SK-N-SH treated with all-trans-retinoic acid at 6 μM for 48 hours (cell line): ENCODE data around the gene ATRX.
"Not testable (repeated sequence)": the region's sequence is repeated elsewhere in the genome, so short reads cannot be mapped to it uniquely, and the experiment has no call there.

ENCODE experiments used
- ATAC-seq: fragments of 200-7000 bp; cut with Tn5 transposase; 3 replicates; pipeline ENCODE4 v1.9.1; 2020; ENCODE audit warnings: mild to moderate bottlenecking, moderate library complexity
- ARNTL ChIP-seq: fragments of 450-650 bp; formaldehyde crosslinking; IDR thresholded peaks from 2 replicates; pipeline ENCODE4 v1.5.0; 2020; ENCODE audit warnings: low read depth, mild to moderate bottlenecking, moderate library complexity, borderline replicate concordance
- BACH2 ChIP-seq: fragments of 250-450 bp; sonication (Bioruptor Pico); IDR thresholded peaks from 2 replicates; pipeline ENCODE4 v1.9.0; 2021; ENCODE audit warnings: mild to moderate bottlenecking, borderline replicate concordance
- CSRNP3 ChIP-seq: fragments of 250-450 bp; sonication (Bioruptor Pico); IDR thresholded peaks from 2 replicates; pipeline ENCODE4 v1.5.1; 2021; ENCODE audit warnings: mild to moderate bottlenecking, moderate library complexity
- ESRRG ChIP-seq: fragments of 250-450 bp; sonication (Bioruptor Pico); IDR thresholded peaks from 2 replicates; pipeline ENCODE4 v1.6.1; 2021; ENCODE audit warnings: mild to moderate bottlenecking
- GLIS3 ChIP-seq: fragments of 250-450 bp; sonication (Bioruptor Pico); IDR thresholded peaks from 2 replicates; pipeline ENCODE4 v1.5.0; 2020; ENCODE audit warnings: mild to moderate bottlenecking, moderate library complexity
- PATZ1 ChIP-seq: fragments of 250-450 bp; sonication (Bioruptor Pico); IDR thresholded peaks from 2 replicates; pipeline ENCODE4 v1.8.0; 2020; ENCODE audit warnings: mild to moderate bottlenecking, moderate library complexity, borderline replicate concordance
- POU6F1 ChIP-seq: fragments of 250-450 bp; sonication (Bioruptor Pico); IDR thresholded peaks from 2 replicates; pipeline ENCODE4 v1.8.0; 2021; ENCODE audit warnings: low read depth, mild to moderate bottlenecking, moderate library complexity, borderline replicate concordance
- PPARA ChIP-seq: fragments of 250-450 bp; sonication (Bioruptor Pico); IDR thresholded peaks from 2 replicates; pipeline ENCODE4 v1.5.0; 2020; ENCODE audit warnings: mild to moderate bottlenecking, borderline replicate concordance
- RARB ChIP-seq: fragments of 250-450 bp; sonication (Bioruptor Pico); IDR thresholded peaks from 2 replicates; pipeline ENCODE4 v1.8.0; 2021; ENCODE audit warnings: mild to moderate bottlenecking, moderate library complexity
- SNAI2 ChIP-seq: fragments of 250-450 bp; sonication (Bioruptor Pico); IDR thresholded peaks from 2 replicates; pipeline ENCODE4 v1.5.0; 2020; ENCODE audit warnings: mild to moderate bottlenecking, moderate library complexity
- TCF4 ChIP-seq: fragments of 250-450 bp; sonication (Bioruptor Pico); IDR thresholded peaks from 2 replicates; pipeline ENCODE4 v1.8.0; 2021; ENCODE audit warnings: mild to moderate bottlenecking, moderate library complexity, borderline replicate concordance
- TOX ChIP-seq: fragments of 250-450 bp; sonication (Bioruptor Pico); IDR thresholded peaks from 2 replicates; pipeline ENCODE4 v1.8.0; 2021; ENCODE audit warnings: mild to moderate bottlenecking, moderate library complexity, borderline replicate concordance
- ZC3H10 ChIP-seq: fragments of 250-450 bp; sonication (Bioruptor Pico); IDR thresholded peaks from 2 replicates; pipeline ENCODE4 v1.5.1; 2021; ENCODE audit warnings: mild to moderate bottlenecking, moderate library complexity
- ZFP3 ChIP-seq: fragments of 250-450 bp; sonication (Bioruptor Pico); IDR thresholded peaks from 2 replicates; pipeline ENCODE4 v1.5.0; 2020; ENCODE audit warnings: mild to moderate bottlenecking, moderate library complexity
- ZFP30 ChIP-seq: fragments of 450-650 bp; formaldehyde crosslinking; IDR thresholded peaks from 2 replicates; pipeline ENCODE4 v1.5.0; 2022; ENCODE audit warnings: mild to moderate bottlenecking, moderate library complexity
- ZNF565 ChIP-seq: fragments of 450-650 bp; formaldehyde crosslinking; conservative IDR thresholded peaks from 2 replicates; pipeline ENCODE4 v1.5.0; 2020; ENCODE audit warnings: low read depth, mild to moderate bottlenecking, moderate library complexity
- ZNF70 ChIP-seq: fragments of 450-650 bp; formaldehyde crosslinking; IDR thresholded peaks from 2 replicates; pipeline ENCODE4 v1.5.0; 2020; ENCODE audit warnings: mild to moderate bottlenecking, moderate library complexity
- ZNF8 ChIP-seq: fragments of 450-650 bp; formaldehyde crosslinking; IDR thresholded peaks from 2 replicates; pipeline ENCODE4 v1.5.0; 2020; ENCODE audit warnings: mild to moderate bottlenecking, moderate library complexity

Gene ATRX

GRCh38 chrX:77561372-77561771, 224.6 kb downstream of the ATRX start (continued):
- no peak for TF ChIP-seq PATZ1
- TF ChIP-seq CSRNP3: no peak

- TF ChIP-seq ESRRG (CRISPR knock-in tag): no peak
- no peak for TF ChIP-seq BACH2 (CRISPR knock-in tag)
- TF ChIP-seq RARB (CRISPR knock-in tag): no peak
- TF ChIP-seq ARNTL (CRISPR knock-in tag): no peak
- TF ChIP-seq ZFP30: no peak
- TF ChIP-seq GLIS3 (CRISPR knock-in tag): no peak
- TF ChIP-seq ZNF70 (CRISPR knock-in tag): no peak
- no peak for TF ChIP-seq ZC3H10
- no peak for TF ChIP-seq ZFP3
- TF ChIP-seq ZNF565: no peak
- no peak for TF ChIP-seq TOX (CRISPR knock-in tag)
- no peak for TF ChIP-seq POU6F1 (CRISPR knock-in tag)
- TF ChIP-seq PATZ1: no peak
- no peak for TF ChIP-seq CSRNP3
- no peak for ATAC-seq
Measured at GRCh38 chrX:77556276-77556675, 229.7 kb downstream of the ATRX start.

GRCh38 chrX:77548751-77549150, 237.3 kb downstream of the ATRX start:
- ATAC-seq: no peak
- TF ChIP-seq ZFP30: no peak
- no peak for TF ChIP-seq ZNF70 (CRISPR knock-in tag)
- TF ChIP-seq CSRNP3: no peak
- TF ChIP-seq SNAI2 (CRISPR knock-in tag): no peak
- TF ChIP-seq BACH2 (CRISPR knock-in tag): no peak
- TF ChIP-seq RARB (CRISPR knock-in tag): no peak
- no peak for TF ChIP-seq ARNTL (CRISPR knock-in tag)
- no peak for TF ChIP-seq ZNF8 (CRISPR knock-in tag)
- TF ChIP-seq TCF4 (CRISPR knock-in tag): no peak
- no peak for TF ChIP-seq PPARA (CRISPR knock-in tag)
- no peak for TF ChIP-seq ZNF565
- TF ChIP-seq, all 23 proteins: peak for 0

GRCh38 chrX:77539778-77540177, 246.2 kb downstream of the ATRX start:
- not testable (repeated sequence) for ATAC-seq

GRCh38 chrX:77531261-77531660, 254.8 kb downstream of the ATRX start:
- not testable (repeated sequence) for ATAC-seq
